GM10248 (cell line): Measurements from ENCODE around the gene CST3.
A peak's percentile ranks its signal among the peaks of the same experiment; 100 is the strongest.

ENCODE experiments used
- CTCF ChIA-PET: fragments of 300-600 bp; sonication (Branson Sonifier 250); formaldehyde crosslinking; extraction: SDS; loops from one replicate; lab custom pipeline; 2021; ENCODE audit warnings: antibody characterized with exemption; lab: Yijun Ruan, JAX
- POLR2A ChIA-PET: fragments of 350-650 bp; sonication (Branson Sonifier 250); formaldehyde crosslinking; extraction: SDS; loops from one replicate; lab custom pipeline; 2020; ENCODE audit warnings: antibody characterized with exemption; lab: Yijun Ruan, JAX
- DNase-seq: peaks from one replicate; pipeline ENCODE4 v3.0.0; 2012; ENCODE audit errors: extremely low spot score
- TF ChIP-seq, protein P1 (sequence below): IDR thresholded peaks from 2 replicates; pipeline ENCODE4 v1.5.1; 2012; ENCODE audit warnings: mild to moderate bottlenecking, low read depth; ENCODE audit errors: extremely low read depth, missing control alignments, control extremely low read depth

The CST3 gene

DNA sequence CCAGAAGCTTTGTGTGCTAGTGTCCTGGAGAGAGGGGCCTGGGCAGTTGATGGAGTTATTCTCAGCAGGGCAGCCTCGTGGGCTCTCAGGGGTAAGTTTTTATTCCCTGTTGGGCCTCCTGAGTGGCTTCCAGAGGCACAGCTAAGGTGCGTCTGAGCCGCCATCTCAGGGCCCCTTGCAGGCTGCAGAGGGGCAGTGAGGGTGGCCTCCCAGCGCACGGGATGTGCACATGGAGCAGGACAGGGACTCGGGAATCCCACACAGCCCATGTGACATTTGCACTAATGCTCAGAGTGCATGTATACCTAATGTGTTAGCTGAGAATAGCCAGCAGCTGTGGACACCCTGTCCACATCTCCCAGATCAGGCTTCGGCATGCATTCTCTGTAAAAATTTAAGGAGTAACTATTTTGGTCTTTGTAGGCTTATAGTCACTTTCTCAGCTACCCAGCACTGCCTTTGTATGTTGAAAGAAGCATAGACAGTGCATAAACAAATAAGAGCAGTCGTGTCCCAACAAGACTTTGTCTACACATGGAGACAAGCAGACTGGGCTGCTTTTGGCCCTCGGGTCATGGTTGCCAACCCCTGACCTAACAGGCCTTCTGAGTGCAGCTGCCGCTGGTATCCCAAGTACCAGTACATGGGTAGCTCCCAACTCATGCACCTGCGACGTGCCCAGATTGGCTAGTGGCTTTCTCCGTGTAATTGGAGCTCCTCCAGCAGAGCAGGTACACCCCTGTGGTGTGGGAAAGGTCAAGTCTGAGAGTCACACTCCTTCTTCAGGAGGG, 50.8 kb downstream of the CST3 start:
- CTCF ChIA-PET, result interaction anchor here (2.1 kb wide), 1 partner anchor 145 kb away, joined by 8 read pairs; no protein-coding TSS in a partner anchor
- POLR2A ChIA-PET, result no interaction called here
- TF ChIP-seq, protein P1, sequence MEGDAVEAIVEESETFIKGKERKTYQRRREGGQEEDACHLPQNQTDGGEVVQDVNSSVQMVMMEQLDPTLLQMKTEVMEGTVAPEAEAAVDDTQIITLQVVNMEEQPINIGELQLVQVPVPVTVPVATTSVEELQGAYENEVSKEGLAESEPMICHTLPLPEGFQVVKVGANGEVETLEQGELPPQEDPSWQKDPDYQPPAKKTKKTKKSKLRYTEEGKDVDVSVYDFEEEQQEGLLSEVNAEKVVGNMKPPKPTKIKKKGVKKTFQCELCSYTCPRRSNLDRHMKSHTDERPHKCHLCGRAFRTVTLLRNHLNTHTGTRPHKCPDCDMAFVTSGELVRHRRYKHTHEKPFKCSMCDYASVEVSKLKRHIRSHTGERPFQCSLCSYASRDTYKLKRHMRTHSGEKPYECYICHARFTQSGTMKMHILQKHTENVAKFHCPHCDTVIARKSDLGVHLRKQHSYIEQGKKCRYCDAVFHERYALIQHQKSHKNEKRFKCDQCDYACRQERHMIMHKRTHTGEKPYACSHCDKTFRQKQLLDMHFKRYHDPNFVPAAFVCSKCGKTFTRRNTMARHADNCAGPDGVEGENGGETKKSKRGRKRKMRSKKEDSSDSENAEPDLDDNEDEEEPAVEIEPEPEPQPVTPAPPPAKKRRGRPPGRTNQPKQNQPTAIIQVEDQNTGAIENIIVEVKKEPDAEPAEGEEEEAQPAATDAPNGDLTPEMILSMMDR, result no peak
- peak; percentile 10 for DNase-seq

DNA sequence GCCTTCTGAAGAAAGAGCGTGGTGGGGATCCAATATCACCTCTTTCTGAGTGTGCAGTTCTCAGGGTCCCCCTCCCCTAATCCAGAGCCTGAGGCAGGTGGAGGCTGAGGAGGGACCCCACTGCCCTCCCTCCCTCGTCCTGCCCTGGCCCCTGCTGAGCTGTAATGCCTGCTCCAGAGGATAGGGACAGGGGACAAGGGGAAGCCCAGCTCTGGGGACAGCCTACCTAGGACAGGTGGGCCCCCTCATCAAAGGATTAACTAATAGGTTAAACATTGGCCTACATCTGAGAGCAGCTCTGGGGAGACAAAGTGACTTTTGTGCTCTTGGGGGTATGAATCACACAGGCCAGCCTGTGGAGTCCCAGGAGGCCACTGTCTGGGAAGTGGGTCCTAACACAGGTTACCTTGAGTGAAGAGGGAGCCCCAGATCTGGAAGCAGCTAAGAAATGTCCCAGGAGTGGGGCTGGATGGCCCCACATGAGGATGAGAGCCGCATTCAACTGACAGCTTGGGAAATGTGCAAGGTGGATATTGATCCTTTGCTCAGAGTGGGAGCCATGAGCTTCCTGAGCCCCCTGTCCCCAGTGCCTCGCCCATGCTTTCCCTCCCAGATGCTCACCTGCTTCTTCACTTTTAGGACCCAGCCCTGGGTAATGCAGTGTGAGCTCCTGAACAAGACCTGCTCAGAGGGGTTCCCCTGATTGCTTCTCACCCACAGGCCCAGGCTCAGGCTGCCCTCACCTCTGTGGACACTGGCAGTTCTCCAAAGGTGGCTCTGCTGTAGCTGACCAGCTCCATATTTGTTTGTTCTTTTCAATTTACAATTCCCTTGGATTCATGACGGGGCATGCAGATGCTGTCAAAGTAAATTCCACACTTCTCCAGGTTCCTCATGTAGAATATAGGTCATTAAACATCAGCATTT, 51.7 kb downstream of the CST3 start:
- no peak for DNase-seq
- ChIA-PET POLR2A (no interaction called here), CTCF (interaction anchor here (1.2 to 2.1 kb wide), 2 partner anchors 21 to 144 kb away, joined by 4 to 8 read pairs; no protein-coding TSS in a partner anchor)
- TF ChIP-seq, protein P1, result no peak

DNA sequence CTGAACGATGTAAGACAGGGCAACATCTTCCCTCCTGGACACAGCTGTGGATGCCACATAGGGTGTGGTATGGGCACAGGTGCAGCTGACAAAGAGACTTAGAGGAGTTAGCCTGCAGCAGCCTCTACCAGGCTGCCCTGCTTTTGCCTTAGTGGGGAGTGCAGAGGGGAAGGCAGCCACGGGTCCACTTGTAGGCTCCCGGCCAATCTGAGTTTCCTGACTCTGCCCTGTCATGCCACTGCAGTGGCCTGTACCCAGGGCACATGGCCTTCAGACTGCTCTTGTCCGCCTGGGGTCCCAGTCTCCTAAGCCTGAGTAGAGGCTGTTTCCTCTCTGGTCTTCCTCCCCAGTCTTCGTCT, 52.3 kb downstream of the CST3 start:
- TF ChIP-seq, protein P1, result no peak
- POLR2A ChIA-PET, result no interaction called here
- no peak for DNase-seq
- CTCF ChIA-PET, result interaction anchor here (1.2 to 2.1 kb wide), 2 partner anchors 21 to 144 kb away, joined by 4 to 8 read pairs; no protein-coding TSS in a partner anchor

DNA sequence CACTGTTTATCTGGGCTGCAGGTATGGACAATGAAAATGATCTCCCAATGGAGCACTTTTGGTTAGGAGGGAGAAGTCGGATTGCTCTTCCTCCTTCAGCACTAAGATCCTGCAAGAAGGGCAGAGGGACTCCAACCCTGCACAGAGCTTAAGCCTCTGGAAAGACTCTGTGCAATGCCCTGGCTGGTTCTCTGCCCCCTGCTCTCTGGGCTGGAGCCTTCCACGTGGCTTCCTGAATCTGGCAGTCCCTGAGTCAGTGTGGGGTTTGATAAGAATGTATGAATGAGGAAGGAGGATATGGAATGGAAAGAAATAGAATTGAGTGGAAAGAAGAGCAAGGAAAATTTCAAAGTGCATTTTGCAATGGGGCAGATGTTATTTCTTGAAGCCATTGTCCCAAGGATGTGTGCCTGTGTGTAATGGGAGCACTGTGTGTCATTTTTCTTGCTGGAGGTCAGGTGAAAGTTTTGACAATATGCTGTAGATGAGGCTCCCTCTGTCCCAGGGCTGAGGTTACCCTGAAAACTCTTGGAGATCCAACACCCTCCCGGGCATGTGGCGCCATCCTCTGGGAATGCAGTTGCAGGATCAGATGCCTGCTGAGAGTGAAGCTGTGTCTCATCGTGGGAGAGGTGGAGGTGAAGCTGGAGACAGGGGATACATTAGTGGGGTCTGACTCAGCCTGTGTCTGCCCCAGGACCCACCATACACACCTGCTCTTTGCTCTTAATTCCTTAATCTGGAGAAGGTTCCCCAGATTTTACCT, 53.1 kb downstream of the CST3 start:
- CTCF ChIA-PET, result interaction anchor here (1.2 kb wide), 1 partner anchor 22 kb away, joined by 4 read pairs; no protein-coding TSS in a partner anchor
- no peak for DNase-seq
- POLR2A ChIA-PET, result no interaction called here
- TF ChIP-seq, protein P1, result no peak
